ENCODE results near the gene FKBP2.

Gene FKBP2

GRCh38 chr11:64266339-64266738 lies 25.4 kb downstream of the FKBP2 start:
- TF ChIP-seq CTCF (IDR thresholded peaks at IDR 0.05; ENCODE audit: low read length), result no peak
- TF ChIP-seq EZH2 (IDR thresholded peaks at IDR 0.05; ENCODE audit: borderline replicate concordance, low read length), result no peak
- H3K27me3 ChIP-seq (ENCODE audit: insufficient read depth, low read length), result no peaks in the 10 kb centered on the region
- H3K79me2 ChIP-seq (ENCODE audit: insufficient read depth, low read length), result no peaks in the 10 kb centered on the region
- H3K9me2 ChIP-seq (ENCODE audit: low read depth, low read length), result no peaks in the 10 kb centered on the region
- no peaks in the 10 kb centered on the region for H4K20me1 ChIP-seq (ENCODE audit: insufficient read depth, low read length)
- no peak overlapping the region for H3K9ac ChIP-seq (ENCODE audit: low read length)
- no peak overlapping the region for H3K4me3 ChIP-seq (ENCODE audit: low read depth, low read length, poor library complexity, severe bottlenecking)
- peaks cover 16% of the 10 kb centered on the region for H3K4me1 ChIP-seq (ENCODE audit: insufficient read depth, low read length, severe bottlenecking)
- H3K36me3 ChIP-seq (ENCODE audit: insufficient read depth, low read length), result peaks cover 14% of the 10 kb centered on the region
- no peak overlapping the region for H2AFZ ChIP-seq (ENCODE audit: low read length)
- no peak overlapping the region for H3K4me2 ChIP-seq (ENCODE audit: low read length)
- H3F3A ChIP-seq (ENCODE audit: insufficient read depth, low read length), result no peaks in the 10 kb centered on the region
- no peak overlapping the region for H3K27ac ChIP-seq (ENCODE audit: low read depth, low read length, poor library complexity, severe bottlenecking)
- H3K9me3 ChIP-seq (ENCODE audit: low read length), result no peaks in the 10 kb centered on the region

GRCh38 chr11:64267207-64267945 lies 26.5 kb downstream of the FKBP2 start:
- Histone ChIP-seq H3K9me2 (ENCODE audit: low read depth, low read length) (no peaks in the 10 kb centered on the region), H3F3A (ENCODE audit: insufficient read depth, low read length) (no peaks in the 10 kb centered on the region), H3K27me3 (ENCODE audit: insufficient read depth, low read length) (no peaks in the 10 kb centered on the region), H3K36me3 (ENCODE audit: insufficient read depth, low read length) (peaks cover 8% of the 10 kb centered on the region), H3K79me2 (ENCODE audit: insufficient read depth, low read length) (no peaks in the 10 kb centered on the region), H3K4me1 (ENCODE audit: insufficient read depth, low read length, severe bottlenecking) (peaks cover 27% of the 10 kb centered on the region), H4K20me1 (ENCODE audit: insufficient read depth, low read length) (no peaks in the 10 kb centered on the region), H3K4me2 (ENCODE audit: low read length) (peak overlapping the region; percentile 93; the same call in 1 of the 2 replicates), H3K9me3 (ENCODE audit: low read length) (no peaks in the 10 kb centered on the region), H2AFZ (ENCODE audit: low read length) (no peak overlapping the region), H3K27ac (ENCODE audit: low read depth, low read length, poor library complexity, severe bottlenecking) (peak overlapping the region; percentile 91), H3K9ac (ENCODE audit: low read length) (peak overlapping the region; percentile 91; the same call in 1 of the 2 replicates), H3K4me3 (ENCODE audit: low read depth, low read length, poor library complexity, severe bottlenecking) (no peak overlapping the region)
- TF ChIP-seq CTCF (IDR thresholded peaks at IDR 0.05; ENCODE audit: low read length) (no peak), EZH2 (IDR thresholded peaks at IDR 0.05; ENCODE audit: borderline replicate concordance, low read length) (no peak)

GRCh38 chr11:64268025-64268892 lies 27.4 kb downstream of the FKBP2 start:
- Histone ChIP-seq H3K9me3 (ENCODE audit: low read length) (no peaks in the 10 kb centered on the region), H3K4me2 (ENCODE audit: low read length) (peak overlapping the region; percentile 93), H3K79me2 (ENCODE audit: insufficient read depth, low read length) (no peaks in the 10 kb centered on the region), H4K20me1 (ENCODE audit: insufficient read depth, low read length) (no peaks in the 10 kb centered on the region), H3K9me2 (ENCODE audit: low read depth, low read length) (no peaks in the 10 kb centered on the region), H3K27me3 (ENCODE audit: insufficient read depth, low read length) (no peaks in the 10 kb centered on the region), H2AFZ (ENCODE audit: low read length) (no peak overlapping the region), H3K4me3 (ENCODE audit: low read depth, low read length, poor library complexity, severe bottlenecking) (peak overlapping the region; percentile 74), H3K9ac (ENCODE audit: low read length) (peak overlapping the region; percentile 91), H3K4me1 (ENCODE audit: insufficient read depth, low read length, severe bottlenecking) (peaks cover 27% of the 10 kb centered on the region), H3K36me3 (ENCODE audit: insufficient read depth, low read length) (no peaks in the 10 kb centered on the region), H3K27ac (ENCODE audit: low read depth, low read length, poor library complexity, severe bottlenecking) (peak overlapping the region; percentile 91), H3F3A (ENCODE audit: insufficient read depth, low read length) (no peaks in the 10 kb centered on the region)
- TF ChIP-seq CTCF (IDR thresholded peaks at IDR 0.05; ENCODE audit: low read length), result no peak
- TF ChIP-seq EZH2 (IDR thresholded peaks at IDR 0.05; ENCODE audit: borderline replicate concordance, low read length), result no peak

Data from OCI-LY1 (cell line).